SU-DHL-6 (cell line): ENCODE data around the gene GPSM1.

Experiments
- H2AFZ ChIP-seq: fragments of 200-600 bp; sonication (generic); 2 replicates; pipeline ENCODE4 v1.6.1; 2014; ENCODE audit warnings: low read depth, mild to moderate bottlenecking, moderate library complexity, mixed read lengths, antibody characterized with exemption, low read length; ENCODE audit not compliant: severe bottlenecking
- H3F3A ChIP-seq: fragments of 200-600 bp; shearing (Covaris generic); 2 replicates; pipeline ENCODE4 v1.6.0; 2016; ENCODE audit warnings: antibody characterized with exemption, mild to moderate bottlenecking; ENCODE audit not compliant: insufficient read depth
- H3K27ac ChIP-seq: fragments of 200-600 bp; sonication (generic); 2 replicates; pipeline ENCODE4 v1.5.1; 2016; ENCODE audit warnings: low read depth, mild to moderate bottlenecking, low read length, moderate library complexity, mixed read lengths
- H3K27me3 ChIP-seq: fragments of 200-600 bp; sonication (generic), shearing (Covaris generic); 2 replicates; pipeline ENCODE4 v1.6.0; 2014; ENCODE audit warnings: mild to moderate bottlenecking, low read length
- H3K36me3 ChIP-seq: fragments of 200-600 bp; sonication (generic); 2 replicates; pipeline ENCODE4 v1.6.1; 2014; ENCODE audit warnings: mild to moderate bottlenecking, low read length, mixed read lengths
- H3K4me2 ChIP-seq: fragments of 300-600, 200-600 bp; shearing (Covaris generic), sonication (generic); 2 replicates; pipeline ENCODE4 v1.6.0; 2014; ENCODE audit warnings: low read length, low read depth, mild to moderate bottlenecking; ENCODE audit not compliant: poor library complexity, severe bottlenecking
- H3K4me3 ChIP-seq: fragments of 200-600 bp; sonication (generic); 2 replicates; pipeline ENCODE4 v1.5.1; 2014; ENCODE audit warnings: antibody characterized with exemption, low read length, mild to moderate bottlenecking, mixed read lengths; ENCODE audit not compliant: insufficient read depth, poor library complexity, severe bottlenecking
- H3K79me2 ChIP-seq: fragments of 200-600 bp; sonication (generic); 2 replicates; pipeline ENCODE4 v1.6.1; 2014; ENCODE audit warnings: mild to moderate bottlenecking, low read length, moderate library complexity; ENCODE audit not compliant: insufficient read depth
- H3K9ac ChIP-seq: fragments of 200-600 bp; sonication (generic); 2 replicates; pipeline ENCODE4 v1.7.0; 2014; ENCODE audit warnings: mild to moderate bottlenecking, low read length
- H3K9me2 ChIP-seq: fragments of 200-600 bp; sonication (generic); replicated peaks from 2 replicates; pipeline ENCODE4 v1.6.1; 2014; ENCODE audit warnings: low read length; ENCODE audit not compliant: insufficient read depth
- H3K9me3 ChIP-seq: fragments of 200-600 bp; sonication (generic); 2 replicates; pipeline ENCODE4 v1.6.1; 2014; ENCODE audit warnings: low read length, mixed read lengths; ENCODE audit not compliant: insufficient read depth
- H4K20me1 ChIP-seq: fragments of 200-600 bp; sonication (generic); 2 replicates; pipeline ENCODE4 v1.6.1; 2014; ENCODE audit warnings: low read depth, mild to moderate bottlenecking, antibody characterized with exemption, low read length, moderate library complexity, mixed read lengths
- CTCF ChIP-seq: fragments of 200-600 bp; sonication (generic); IDR thresholded peaks from one replicate; pipeline ENCODE4 v1.5.1; 2017; ENCODE audit warnings: antibody characterized with exemption, mild to moderate bottlenecking, low read length, moderate library complexity; ENCODE audit not compliant: insufficient read depth, poor library complexity, severe bottlenecking
- EZH2phosphoT487 ChIP-seq: fragments of 200-600 bp; sonication (generic), shearing (Covaris generic); conservative IDR thresholded peaks from 2 replicates; pipeline ENCODE4 v1.6.1; 2018; ENCODE audit warnings: mild to moderate bottlenecking, antibody characterized with exemption, low read length, moderate library complexity, mixed read lengths

The GPSM1 gene

GRCh38 chr9:136370687-136371532, 43.6 kb downstream of the GPSM1 start:
- Histone ChIP-seq H3K4me3 (no peak overlapping the region), H3K4me2 (no peak overlapping the region), H2AFZ (no peak overlapping the region), H3K9ac (no peak overlapping the region), H3K36me3 (no peaks in the 10 kb centered on the region), H3K9me2 (no peaks in the 10 kb centered on the region), H3K9me3 (no peaks in the 10 kb centered on the region), H4K20me1 (no peaks in the 10 kb centered on the region), H3K79me2 (no peaks in the 10 kb centered on the region), H3F3A (no peaks in the 10 kb centered on the region), H3K27me3 (no peaks in the 10 kb centered on the region), H3K27ac (no peak overlapping the region)
- TF ChIP-seq EZH2phosphoT487 (no peak), CTCF (no peak)

- no peaks in the 10 kb centered on the region for H3F3A ChIP-seq
- no peak overlapping the region for H3K4me3 ChIP-seq
- H4K20me1 ChIP-seq = no peaks in the 10 kb centered on the region
- TF ChIP-seq CTCF (no peak), EZH2phosphoT487 (no peak)
- no peak overlapping the region for H3K9ac ChIP-seq
- no peaks in the 10 kb centered on the region for H3K79me2 ChIP-seq
- no peaks in the 10 kb centered on the region for H3K36me3 ChIP-seq
- H2AFZ ChIP-seq = no peak overlapping the region
- H3K27me3 ChIP-seq = no peaks in the 10 kb centered on the region
- H3K27ac ChIP-seq = no peak overlapping the region
- no peak overlapping the region for H3K4me2 ChIP-seq
- H3K9me2 ChIP-seq = no peaks in the 10 kb centered on the region
- H3K9me3 ChIP-seq = no peaks in the 10 kb centered on the region
These were observed 44.2 kb downstream of the GPSM1 start for GRCh38 chr9:136371533-136371880.

GRCh38 chr9:136372006-136372405, 44.7 kb downstream of the GPSM1 start:
- Histone ChIP-seq H3K9me2 (no peaks in the 10 kb centered on the region), H3K4me2 (no peak overlapping the region), H3K36me3 (no peaks in the 10 kb centered on the region), H3K27me3 (no peaks in the 10 kb centered on the region), H3K4me3 (no peak overlapping the region), H4K20me1 (no peaks in the 10 kb centered on the region), H3K9ac (no peak overlapping the region), H3K79me2 (no peaks in the 10 kb centered on the region), H3F3A (no peaks in the 10 kb centered on the region), H3K9me3 (no peaks in the 10 kb centered on the region), H3K27ac (no peak overlapping the region), H2AFZ (no peak overlapping the region)
- TF ChIP-seq CTCF (no peak), EZH2phosphoT487 (no peak)
